ENCODE results near the gene CKMT2.

DNA sequence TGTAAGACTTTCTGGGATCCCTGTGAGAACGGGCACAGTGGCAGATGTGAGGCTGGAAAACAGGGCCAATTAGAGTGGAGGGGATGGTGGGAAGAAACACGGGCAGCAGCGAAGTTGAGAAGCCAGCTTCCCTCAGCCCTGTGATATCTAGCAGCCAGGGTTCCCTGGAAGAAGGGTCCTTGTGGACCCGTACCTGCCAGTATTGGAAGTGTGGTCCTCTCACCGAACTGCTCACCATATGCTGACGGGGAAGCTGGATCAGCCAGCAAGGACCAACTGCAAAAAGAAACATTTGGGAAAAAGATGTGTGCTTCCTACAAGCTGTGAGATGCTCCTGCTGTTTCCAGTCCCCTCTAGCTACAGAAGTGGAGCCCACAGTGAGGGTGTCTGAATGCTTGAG lies 13.6 kb downstream of the CKMT2 start:
- no peak for TF ChIP-seq POLR2AphosphoS5 (IDR thresholded peaks at IDR 0.05)
- TF ChIP-seq, protein P1, sequence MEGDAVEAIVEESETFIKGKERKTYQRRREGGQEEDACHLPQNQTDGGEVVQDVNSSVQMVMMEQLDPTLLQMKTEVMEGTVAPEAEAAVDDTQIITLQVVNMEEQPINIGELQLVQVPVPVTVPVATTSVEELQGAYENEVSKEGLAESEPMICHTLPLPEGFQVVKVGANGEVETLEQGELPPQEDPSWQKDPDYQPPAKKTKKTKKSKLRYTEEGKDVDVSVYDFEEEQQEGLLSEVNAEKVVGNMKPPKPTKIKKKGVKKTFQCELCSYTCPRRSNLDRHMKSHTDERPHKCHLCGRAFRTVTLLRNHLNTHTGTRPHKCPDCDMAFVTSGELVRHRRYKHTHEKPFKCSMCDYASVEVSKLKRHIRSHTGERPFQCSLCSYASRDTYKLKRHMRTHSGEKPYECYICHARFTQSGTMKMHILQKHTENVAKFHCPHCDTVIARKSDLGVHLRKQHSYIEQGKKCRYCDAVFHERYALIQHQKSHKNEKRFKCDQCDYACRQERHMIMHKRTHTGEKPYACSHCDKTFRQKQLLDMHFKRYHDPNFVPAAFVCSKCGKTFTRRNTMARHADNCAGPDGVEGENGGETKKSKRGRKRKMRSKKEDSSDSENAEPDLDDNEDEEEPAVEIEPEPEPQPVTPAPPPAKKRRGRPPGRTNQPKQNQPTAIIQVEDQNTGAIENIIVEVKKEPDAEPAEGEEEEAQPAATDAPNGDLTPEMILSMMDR (IDR thresholded peaks at IDR 0.05) = no peak
- no peak for TF ChIP-seq EP300 (IDR thresholded peaks at IDR 0.05)
